NCI-H446 treated with DMSO at 0.1 percent for 48 hours (cell line): ENCODE measurements around the gene SMC6.

Source experiments
- DNase-seq: peaks from one replicate; lab custom pipeline; 2025; lab: John Stamatoyannopoulos, UW

SMC6 gene

GRCh38 chr2:17649026-17649425 lies 104.6 kb downstream of the SMC6 start:
- DNase-seq: no peak

GRCh38 chr2:17648581-17648980 lies 105.0 kb downstream of the SMC6 start:
- no peak for DNase-seq

GRCh38 chr2:17646838-17647701 lies 106.5 kb downstream of the SMC6 start:
- DNase-seq: peak; percentile 44

- DNase-seq: peak; percentile 63
Measured at GRCh38 chr2:17646081-17646554, 107.5 kb downstream of the SMC6 start.

- no peak for DNase-seq
Measured at GRCh38 chr2:17644997-17645720, 108.5 kb downstream of the SMC6 start.

GRCh38 chr2:17643031-17643615 lies 110.5 kb downstream of the SMC6 start:
- DNase-seq: peak; percentile 93

- DNase-seq: no peak
Measured at GRCh38 chr2:17640406-17640805, 113.2 kb downstream of the SMC6 start.

GRCh38 chr2:17638196-17638743 lies 115.3 kb downstream of the SMC6 start:
- no peak for DNase-seq

GRCh38 chr2:17637131-17637906 lies 116.3 kb downstream of the SMC6 start:
- no peak for DNase-seq

GRCh38 chr2:17636257-17636656 lies 117.4 kb downstream of the SMC6 start:
- DNase-seq: no peak

- peak; percentile 5 for DNase-seq
Measured at GRCh38 chr2:17634997-17635396, 118.6 kb downstream of the SMC6 start.

GRCh38 chr2:17630089-17630488 lies 123.5 kb downstream of the SMC6 start:
- DNase-seq: no peak

GRCh38 chr2:17628349-17629261 lies 125.0 kb downstream of the SMC6 start:
- DNase-seq: peak; percentile 71

- DNase-seq: no peak
Measured at GRCh38 chr2:17627434-17627833, 126.2 kb downstream of the SMC6 start.

- DNase-seq: no peak
Measured at GRCh38 chr2:17626986-17627385, 126.6 kb downstream of the SMC6 start.

- no peak for DNase-seq
Measured at GRCh38 chr2:17625446-17625845, 128.2 kb downstream of the SMC6 start.

- DNase-seq: no peak
Measured at GRCh38 chr2:17621781-17622180, 131.8 kb downstream of the SMC6 start.

GRCh38 chr2:17620841-17621240 lies 132.8 kb downstream of the SMC6 start:
- DNase-seq: no peak

- DNase-seq: peak; percentile 58
Measured at GRCh38 chr2:17620280-17620679, 133.3 kb downstream of the SMC6 start.

- no peak for DNase-seq
Measured at GRCh38 chr2:17617955-17618354, 135.7 kb downstream of the SMC6 start.

- DNase-seq: no peak
Measured at GRCh38 chr2:17617516-17617915, 136.1 kb downstream of the SMC6 start.
